HepG2 (cell line): Measurements from ENCODE around the gene C1orf21. TPM values are rescaled to one million over a fixed set of nuclear protein-coding genes. Genes with fewer than 3 reads are reported as not detected.

Experiments
- ATAC-seq: fragments of 200-7000 bp; cut with Tn5 transposase; 3 replicates; pipeline ENCODE4 v1.9.1; 2020; ENCODE audit warnings: mild to moderate bottlenecking, moderate library complexity
- BruUV-seq: library from RNA; stranded (reverse); fragments of 400-500 nt; replicated peaks from 2 replicates; lab custom pipeline; 2021; lab: Mats Ljungman, UMichigan
- CTCF ChIA-PET: fragments of 300-600 bp; formaldehyde crosslinking; extraction: SDS; loops from one replicate; lab custom pipeline; 2021; ENCODE audit warnings: low total read pairs, inconsistent platforms, low intra/inter-chr PET ratio; lab: Yijun Ruan, JAX
- POLR2A ChIA-PET: fragments of 350-600 bp; sonication (Branson Sonifier 250); formaldehyde crosslinking; loops from one replicate; lab custom pipeline; 2020; ENCODE audit warnings: antibody characterized with exemption, inconsistent platforms; lab: Yijun Ruan, JAX
- DNase-seq: peaks from one replicate; pipeline ENCODE4 v3.0.0-alpha.2; 2015; ENCODE audit warnings: low spot score
- FAIRE-seq: peaks from 3 replicates; lab custom pipeline; 2011; peaks lifted over from hg19 to GRCh38; lab: Jason Lieb, UNC
- H2AFZ ChIP-seq: one replicate; pipeline ENCODE4 v1.6.1; 2011; ENCODE audit warnings: low read length, inconsistent platforms
- H3K27ac ChIP-seq: fragments of 300-600 bp; 3 replicates; pipeline ENCODE4 v1.8.0; 2011; ENCODE audit warnings: mixed run types, mild to moderate bottlenecking, mixed read lengths, low read length, inconsistent platforms; ENCODE audit not compliant: insufficient read depth; ENCODE audit errors: extremely low read length
- H3K27me3 ChIP-seq, 2 experiments: fragments of 200-600 bp in 1 of 2; 2 replicates in 1 of 2; 3 replicates in 1 of 2; pipeline versions ENCODE4 v1.6.0 to v1.8.0; 2011; ENCODE audit warnings: low read length in 2 of 2, mild to moderate bottlenecking in 2 of 2, moderate library complexity in 2 of 2, inconsistent platforms in 1 of 2; ENCODE audit not compliant: insufficient read depth in 2 of 2, control insufficient read depth in 1 of 2
- H3K36me3 ChIP-seq, 2 experiments: fragments of 200-600 bp in 1 of 2; replicated peaks in 1 of 2; 2 replicates in 1 of 2; 3 replicates in 1 of 2; pipeline versions ENCODE4 v1.5.1 to v1.8.0; 2011; ENCODE audit warnings: low read length in 2 of 2, inconsistent platforms in 1 of 2; ENCODE audit not compliant: insufficient read depth in 2 of 2, control insufficient read depth in 1 of 2
- H3K4me1 ChIP-seq: 2 replicates; pipeline ENCODE4 v1.5.1; 2012; ENCODE audit warnings: low read length, inconsistent platforms; ENCODE audit not compliant: insufficient read depth
- H3K4me2 ChIP-seq: 2 replicates; pipeline ENCODE4 v1.6.0; 2011; ENCODE audit warnings: low read depth, low read length, inconsistent platforms
- H3K4me3 ChIP-seq, 3 experiments: fragments of 200-600 bp in 1 of 3; sonication (generic), shearing (Covaris generic) in 1 of 3; replicated peaks in 1 of 3; 2 replicates each; pipeline ENCODE4 v1.5.1; 2011 to 2016; ENCODE audit warnings: low read length in 3 of 3, inconsistent platforms in 2 of 3, low read depth in 2 of 3, mild to moderate bottlenecking in 2 of 3, control low read depth in 1 of 3, mixed read lengths in 1 of 3; ENCODE audit not compliant: insufficient read depth in 1 of 3
- H3K79me2 ChIP-seq: one replicate; pipeline ENCODE4 v1.6.1; 2011; ENCODE audit warnings: low read length, inconsistent platforms; ENCODE audit not compliant: insufficient read depth
- H3K9ac ChIP-seq: 2 replicates; pipeline ENCODE4 v1.6.0; 2011; ENCODE audit warnings: mild to moderate bottlenecking, low read depth, low read length, inconsistent platforms; ENCODE audit not compliant: insufficient read depth
- H3K9me3 ChIP-seq: 2 replicates; pipeline ENCODE4 v1.5.1; 2012; ENCODE audit warnings: mild to moderate bottlenecking, low read length
- H4K20me1 ChIP-seq: 2 replicates; pipeline ENCODE4 v1.6.0; 2011; ENCODE audit warnings: inconsistent platforms, mild to moderate bottlenecking, low read length, moderate library complexity; ENCODE audit not compliant: insufficient read depth
- ASH2L ChIP-seq: fragments of 300-600, 200-600 bp; sonication (generic); IDR thresholded peaks from 2 replicates; pipeline ENCODE4 v1.7.0; 2017; ENCODE audit warnings: low read depth, mild to moderate bottlenecking, moderate library complexity, mixed read lengths, low read length; ENCODE audit not compliant: insufficient read length
- CENPX ChIP-seq: sonication (generic); formaldehyde crosslinking; IDR thresholded peaks from 2 replicates; pipeline ENCODE4 v1.9.0; 2021; ENCODE audit warnings: mild to moderate bottlenecking, missing genetic modification reagents, moderate library complexity
- KLF9 ChIP-seq: IDR thresholded peaks from 2 replicates; pipeline ENCODE4 v1.6.1; 2016; ENCODE audit warnings: low read depth
- RARA ChIP-seq: IDR thresholded peaks from 2 replicates; pipeline ENCODE4 v1.6.1; 2016; ENCODE audit warnings: missing genetic modification reagents, missing compliant biosample characterization
- RFXAP ChIP-seq: sonication (generic); formaldehyde crosslinking; IDR thresholded peaks from 2 replicates; pipeline ENCODE4 v1.4.0; 2020; ENCODE audit warnings: missing genetic modification reagents, borderline replicate concordance
- SP5 ChIP-seq: IDR thresholded peaks from 2 replicates; pipeline ENCODE4 v1.6.1; 2016; ENCODE audit warnings: low read depth, borderline replicate concordance
- TBX3 ChIP-seq: fragments of 450-650 bp; IDR thresholded peaks from 2 replicates; pipeline ENCODE4 v1.6.1; 2017; ENCODE audit warnings: antibody characterized with exemption, mild to moderate bottlenecking, inconsistent platforms, borderline replicate concordance
- ZNF224 ChIP-seq: sonication (generic); formaldehyde crosslinking; IDR thresholded peaks from 2 replicates; pipeline ENCODE4 v1.5.0; 2020; ENCODE audit warnings: mild to moderate bottlenecking, missing genetic modification reagents
- ZNF230 ChIP-seq: sonication (generic); formaldehyde crosslinking; IDR thresholded peaks from 2 replicates; pipeline ENCODE4 v1.4.0; 2020; ENCODE audit warnings: mild to moderate bottlenecking, missing genetic modification reagents
- ZNF7 ChIP-seq: IDR thresholded peaks from 2 replicates; pipeline ENCODE4 v1.6.1; 2016; ENCODE audit warnings: missing biosample characterization, missing genetic modification reagents
- ZSCAN25 ChIP-seq: sonication (generic); formaldehyde crosslinking; IDR thresholded peaks from 2 replicates; pipeline ENCODE4 v1.8.0; 2022; ENCODE audit warnings: mild to moderate bottlenecking, missing genetic modification reagents
- WGBS: methylation state at CpG from one replicate; pipeline ENCODE4 v1.1.6; 2017; ENCODE audit warnings: low lambda C conversion rate; 5-methylcytosine and 5-hydroxymethylcytosine counted together
- in situ Hi-C: cut with HindIII; loops from 2 replicates; pipeline ENCODE4 v1.10.0; 2017; ENCODE audit warnings: low pct_unique_long_range_greater_than_20kb; ENCODE audit not compliant: extremely low pct_ligation_motif_present
- intact Hi-C: fragments of 100-400 bp; cut with micrococcal nuclease; formaldehyde crosslinking; loops from one replicate; pipeline ENCODE4 v1.10.0; 2022; ENCODE audit not compliant: unreplicated experiment
- polyA plus RNA-seq, 8 experiments: library from polyadenylated mRNA; depleted of rRNA in 3 of 8; stranded (reverse) in 7 of 8; unstranded in 1 of 8; fragments of >200 nt; fragmentation: Illumina TruSeq in 4 of 8; extraction: Trizol in 4 of 8; gene quantifications; 2 replicates each; pipeline versions ENCODE4 v1.2.1 to v1.2.3, GENCODE V29; 2011 to 2016; ENCODE audit warnings: low read depth in 4 of 8, missing spikeins in 1 of 8, mixed read lengths in 1 of 8; ENCODE audit not compliant: insufficient read depth in 1 of 8
- total RNA-seq, 5 experiments: library from RNA; depleted of rRNA; stranded (reverse); fragments of >200 nt; fragmentation: Illumina TruSeq; extraction: Trizol; gene quantifications; 2 replicates each; pipeline ENCODE4 v1.2.3, GENCODE V29; 2016; ENCODE audit warnings: low read depth in 1 of 5

Gene C1orf21
- total and polyA plus RNA-seq, 2 of the 13 experiments (the other 11 are each of a cell fraction or from before 2014, with no cell fraction given): not detected

GRCh38 chr1:184606786-184607185 lies 220.0 kb downstream of the C1orf21 start:
- ChIA-PET CTCF (no interaction called here), POLR2A (no interaction called here)
- Histone ChIP-seq H3K27ac (no peak overlapping the region), H3K9ac (no peak overlapping the region), H3K4me1 (no peaks in the 10 kb centered on the region), H4K20me1 (no peaks in the 10 kb centered on the region), H3K9me3 (no peaks in the 10 kb centered on the region), H3K4me3 (no peak overlapping the region), H3K36me3 (no peaks in the 10 kb centered on the region), H3K79me2 (no peaks in the 10 kb centered on the region), H3K4me2 (no peak overlapping the region), H2AFZ (no peak overlapping the region), H3K27me3 (no peaks in the 10 kb centered on the region)
- no peak for TF ChIP-seq ZNF224 (CRISPR knock-in tag)
- TF ChIP-seq RARA (CRISPR knock-in tag): no peak
- TF ChIP-seq CENPX: no peak
- 0% methylated on average over 1 of the region's 1 CpG for WGBS
- FAIRE-seq (no peak), DNase-seq (no peak), ATAC-seq (no peak)
- BruUV-seq: no TSS peak
- intact Hi-C loops: no loop called here
- in situ Hi-C loops: no loop called here

- FAIRE-seq: no peak
- H3K4me3 ChIP-seq: no peak overlapping the region
- WGBS: 10% methylated on average over 4 of the region's 4 CpGs
- ChIA-PET CTCF (no interaction called here), POLR2A (no interaction called here)
- ATAC-seq: no peak
- H3K27ac ChIP-seq: no peak overlapping the region
- no peak overlapping the region for H3K4me2 ChIP-seq
- H3K36me3 ChIP-seq: no peaks in the 10 kb centered on the region
- no peak overlapping the region for H2AFZ ChIP-seq
- no peaks in the 10 kb centered on the region for H3K9me3 ChIP-seq
- no peak for TF ChIP-seq SP5 (CRISPR knock-in tag)
- TF ChIP-seq RFXAP (CRISPR knock-in tag): no peak
- no peak for TF ChIP-seq ZSCAN25
- no peak for TF ChIP-seq ZNF7
- no peak for TF ChIP-seq ASH2L
- TF ChIP-seq ZNF230 (CRISPR knock-in tag): no peak
- TF ChIP-seq TBX3: no peak
- TF ChIP-seq KLF9: no peak
- no peaks in the 10 kb centered on the region for H3K79me2 ChIP-seq
- no peaks in the 10 kb centered on the region for H4K20me1 ChIP-seq
- in situ Hi-C loops: no loop called here
- H3K27me3 ChIP-seq: no peaks in the 10 kb centered on the region
- BruUV-seq: no TSS peak
- no peak overlapping the region for H3K9ac ChIP-seq
- intact Hi-C loops: no loop called here
- no peaks in the 10 kb centered on the region for H3K4me1 ChIP-seq
- DNase-seq: no peak
Measured at GRCh38 chr1:184608581-184608980, 221.8 kb downstream of the C1orf21 start.
